Measurements from ENCODE around the gene SETD3. TPM values are rescaled to one million over a fixed set of nuclear protein-coding genes. Genes with fewer than 3 reads are reported as not detected.

The SETD3 gene
- total RNA-seq, 1 donor from 2014 or later: 44.3 TPM

- no peak for TF ChIP-seq CTCF (conservative IDR thresholded peaks at IDR 0.05; ENCODE audit: low read depth, low read length)
- H3K4me3 ChIP-seq (ENCODE audit: low read depth, low read length): no peak overlapping the region
These were observed 117.6 kb downstream of the SETD3 start for GRCh38 chr14:99363051-99363450.

DNA sequence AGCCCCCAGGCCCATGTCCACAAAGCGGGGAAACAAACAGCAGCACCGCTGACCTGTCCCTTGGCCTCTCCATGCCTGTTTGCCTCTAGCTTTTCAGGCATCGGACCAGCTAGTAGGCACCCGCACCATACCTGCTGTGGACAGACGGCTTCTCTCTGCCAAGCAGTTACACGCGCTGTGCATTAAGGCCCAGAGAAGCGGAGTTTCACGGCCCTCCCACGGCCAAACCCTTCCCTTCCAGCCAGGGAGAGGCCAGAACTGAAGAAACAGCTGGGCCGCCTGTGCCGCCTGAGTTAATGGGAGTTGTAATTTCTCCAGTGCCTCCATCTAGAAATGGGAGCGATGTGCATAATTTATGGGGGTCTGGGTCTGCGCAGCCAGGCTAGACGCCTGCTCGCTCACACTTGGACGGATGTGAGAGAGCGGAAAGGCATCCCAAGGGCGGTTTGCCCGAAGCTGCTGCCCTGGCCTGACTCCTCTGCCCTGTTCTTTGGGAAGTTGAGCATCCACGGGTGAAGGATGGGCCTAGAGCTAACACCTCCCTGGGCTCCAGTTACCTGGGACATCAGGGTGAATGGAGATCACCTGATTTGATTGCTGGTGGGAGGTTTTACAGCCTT lies 119.0 kb downstream of the SETD3 start:
- H3K4me3 ChIP-seq (ENCODE audit: low read depth, low read length): no peak overlapping the region
- no peak for TF ChIP-seq CTCF (conservative IDR thresholded peaks at IDR 0.05; ENCODE audit: low read depth, low read length)

More at GRCh38 chr14:99363051-99363450, 117.6 kb downstream of the SETD3 start:
- no peak for DNase-seq (ENCODE audit: low read depth)

DNA sequence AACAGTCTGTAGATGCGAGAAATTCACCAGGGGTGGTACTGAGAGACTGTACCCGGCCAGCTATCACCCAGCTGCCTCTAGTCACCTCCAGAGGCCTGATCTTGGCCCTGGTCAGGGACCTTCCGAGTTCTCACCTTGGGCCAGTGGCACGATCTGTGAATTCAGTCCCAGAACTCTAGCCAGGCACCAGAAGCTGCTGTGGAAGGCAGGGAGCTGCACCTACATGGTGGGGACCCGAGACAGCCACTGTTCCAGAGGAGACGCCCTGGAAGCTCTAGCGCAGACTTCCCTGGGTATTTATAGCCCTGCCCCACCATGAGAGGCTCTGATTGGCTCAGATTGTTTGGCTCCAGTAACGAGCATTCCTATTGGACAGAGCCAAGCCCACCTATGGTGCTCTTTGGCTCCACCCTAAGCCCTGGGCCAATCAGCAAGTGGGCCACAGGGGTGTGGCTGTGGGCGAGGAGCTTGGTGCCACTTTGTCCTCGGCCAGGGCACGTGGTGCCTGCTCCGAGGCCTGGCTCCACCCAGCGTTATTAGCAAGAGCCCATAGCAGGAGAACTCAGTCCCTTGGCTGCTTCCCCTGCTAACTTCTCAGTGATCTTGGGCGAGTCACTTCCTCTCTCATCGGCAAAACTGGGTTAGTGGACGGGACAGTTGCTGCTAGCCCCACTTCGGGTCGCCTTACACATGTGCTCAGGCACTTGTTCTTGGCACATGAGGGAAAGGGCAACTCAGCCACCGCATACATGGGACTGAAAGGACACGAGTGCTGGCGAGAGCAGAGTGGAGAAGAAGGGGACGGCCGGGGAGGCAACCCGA lies 119.7 kb downstream of the SETD3 start:
- DNase-seq (ENCODE audit: low read depth): no peak
- no peak overlapping the region for H3K4me3 ChIP-seq (ENCODE audit: low read depth, low read length)
- no peak for TF ChIP-seq CTCF (conservative IDR thresholded peaks at IDR 0.05; ENCODE audit: low read depth, low read length)

More for the DNA sequence above, 119.0 kb downstream of the SETD3 start:
- DNase-seq (ENCODE audit: low read depth): no peak

- DNase-seq (ENCODE audit: low read depth): no peak
- H3K4me3 ChIP-seq (ENCODE audit: low read depth, low read length): no peak overlapping the region
- TF ChIP-seq CTCF (conservative IDR thresholded peaks at IDR 0.05; ENCODE audit: low read depth, low read length): no peak
These were observed 120.8 kb downstream of the SETD3 start for GRCh38 chr14:99359906-99360305.

DNA sequence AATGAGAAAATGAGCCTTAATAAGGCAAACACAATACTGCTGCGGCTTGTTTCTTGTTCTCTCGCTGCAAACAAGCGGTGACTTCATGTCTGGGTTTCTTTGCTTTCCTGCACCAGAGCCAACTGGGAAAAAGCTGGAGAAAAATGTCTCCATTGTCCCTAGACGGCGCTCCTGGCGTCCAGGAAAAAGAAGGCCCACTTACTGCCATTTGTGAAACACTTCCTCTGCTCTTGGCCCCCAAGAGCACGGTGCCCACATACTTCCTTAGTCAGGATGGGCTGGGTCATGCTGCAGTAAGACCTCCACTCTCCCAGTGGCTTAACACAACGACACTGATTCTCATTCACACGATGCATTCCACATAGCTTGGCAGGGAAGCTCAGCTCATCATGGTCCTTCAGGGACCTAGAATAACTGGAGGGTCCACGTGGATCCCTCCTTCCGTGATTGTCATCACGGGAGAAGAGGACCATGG lies 122.7 kb downstream of the SETD3 start:
- H3K4me3 ChIP-seq (ENCODE audit: low read depth, low read length): no peak overlapping the region

DNA sequence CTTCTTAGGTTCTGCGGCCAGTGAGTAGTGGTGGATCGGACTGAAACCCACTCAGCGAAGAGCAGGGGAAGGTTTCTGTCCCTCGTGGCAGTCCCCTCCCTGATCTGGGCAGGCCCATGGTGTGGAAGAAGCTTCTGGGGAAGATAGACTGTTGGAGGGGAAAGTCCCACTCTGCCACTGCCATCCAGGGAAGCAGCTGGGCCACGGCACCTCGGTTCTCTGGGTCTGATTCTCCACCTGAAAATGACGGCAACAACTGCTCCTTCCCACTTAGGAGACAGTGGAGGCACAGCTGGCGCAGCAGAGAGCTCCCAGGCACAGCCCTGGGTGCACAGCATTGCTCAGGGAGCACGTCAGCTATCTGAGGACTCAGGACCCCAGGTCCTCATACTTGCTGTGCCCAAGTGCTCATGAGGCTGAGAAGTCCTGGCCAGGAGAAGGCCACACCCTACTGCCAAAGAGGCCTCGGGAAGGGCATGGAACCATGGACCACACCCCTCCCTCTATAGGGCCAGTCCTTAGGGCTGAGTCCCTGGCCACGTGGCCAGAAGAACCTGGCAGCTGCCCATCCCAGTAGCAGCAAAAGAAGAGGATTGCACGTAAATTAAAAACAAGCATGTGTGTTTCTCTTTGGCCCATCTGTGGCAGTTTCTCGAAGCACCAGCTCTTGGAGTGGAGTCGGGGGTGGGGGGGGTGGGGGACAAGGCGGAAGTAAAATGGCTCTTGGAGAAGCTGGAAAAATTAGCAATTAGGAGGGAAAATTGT lies 123.3 kb downstream of the SETD3 start:
- no peak overlapping the region for H3K4me3 ChIP-seq (ENCODE audit: low read depth, low read length)
- TF ChIP-seq CTCF (conservative IDR thresholded peaks at IDR 0.05; ENCODE audit: low read depth, low read length): no peak
- no peak for DNase-seq (ENCODE audit: low read depth)

More for the DNA sequence above, 122.7 kb downstream of the SETD3 start:
- no peak for TF ChIP-seq CTCF (conservative IDR thresholded peaks at IDR 0.05; ENCODE audit: low read depth, low read length)
- DNase-seq (ENCODE audit: low read depth): no peak

Data from epithelial cell of proximal tubule (primary cell).